IPS-18c (cell line): ENCODE measurements around the gene JAKMIP2.

Experiments used
- H3K4me3 ChIP-seq: 2 replicates; pipeline ENCODE4 v1.7.0; 2013; ENCODE audit warnings: low read depth, mild to moderate bottlenecking, low read length, moderate library complexity; ENCODE audit not compliant: insufficient read depth
- H3K9me3 ChIP-seq: one replicate; pipeline ENCODE4 v1.6.1; 2013; ENCODE audit warnings: mild to moderate bottlenecking, low read length, moderate library complexity; ENCODE audit not compliant: control insufficient read depth, insufficient read depth

Gene JAKMIP2

DNA sequence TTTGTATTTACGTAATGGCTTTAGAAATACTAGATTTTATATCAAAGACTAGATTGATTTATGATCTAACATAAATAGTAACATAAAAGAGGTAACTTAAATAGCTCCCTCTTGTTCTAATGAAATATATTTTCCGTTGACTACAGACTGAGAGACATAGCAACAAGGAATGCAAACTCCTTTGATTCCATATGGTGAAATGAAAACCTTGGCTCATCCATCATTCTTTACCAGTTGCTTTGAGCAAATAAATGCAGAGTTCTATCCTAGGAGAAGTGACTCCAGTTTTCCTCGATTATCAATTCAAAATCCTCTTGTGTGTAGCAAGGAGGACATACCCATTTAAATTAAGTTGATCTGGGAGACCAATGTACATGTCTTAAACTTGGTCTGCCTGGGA, 18.0 kb upstream of the JAKMIP2 start:
- Histone ChIP-seq H3K4me3 (no peak overlapping the region), H3K9me3 (no peaks in the 10 kb centered on the region)

DNA sequence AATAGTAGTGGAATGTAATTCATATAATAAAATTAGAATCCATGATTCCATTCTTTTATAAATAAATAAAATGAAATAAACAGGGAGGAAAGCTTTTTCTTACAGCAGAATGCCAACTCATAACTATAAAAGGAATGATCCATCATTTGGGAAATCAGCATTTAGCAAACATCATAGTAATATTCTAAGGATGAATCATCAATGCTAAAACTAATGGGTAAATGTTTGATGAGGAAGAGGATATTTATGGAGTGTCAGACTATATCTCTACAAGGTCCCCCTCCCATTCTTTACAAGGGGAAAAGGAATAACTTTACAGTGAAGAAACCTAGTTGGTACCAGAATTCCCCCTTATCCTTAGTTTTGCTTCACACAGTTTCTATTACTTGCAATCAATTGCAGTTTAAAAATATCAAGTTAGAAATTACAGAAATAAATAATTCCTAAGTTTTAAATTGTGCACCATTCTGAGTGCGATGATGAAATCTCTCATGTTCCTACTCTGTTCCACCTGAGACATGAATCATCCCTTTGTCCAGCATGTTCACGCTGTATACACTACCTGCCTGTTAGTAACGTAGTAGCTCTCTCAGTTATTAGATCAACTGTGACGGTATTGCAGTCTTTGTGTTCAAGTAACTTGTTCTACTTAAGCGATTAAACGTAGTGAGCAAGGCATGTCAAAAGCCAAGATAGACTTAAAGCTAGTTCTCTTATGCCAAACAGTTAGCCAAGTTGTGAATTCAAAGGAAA, 14.2 kb upstream of the JAKMIP2 start:
- H3K9me3 ChIP-seq: no peaks in the 10 kb centered on the region
- H3K4me3 ChIP-seq: no peak overlapping the region

DNA sequence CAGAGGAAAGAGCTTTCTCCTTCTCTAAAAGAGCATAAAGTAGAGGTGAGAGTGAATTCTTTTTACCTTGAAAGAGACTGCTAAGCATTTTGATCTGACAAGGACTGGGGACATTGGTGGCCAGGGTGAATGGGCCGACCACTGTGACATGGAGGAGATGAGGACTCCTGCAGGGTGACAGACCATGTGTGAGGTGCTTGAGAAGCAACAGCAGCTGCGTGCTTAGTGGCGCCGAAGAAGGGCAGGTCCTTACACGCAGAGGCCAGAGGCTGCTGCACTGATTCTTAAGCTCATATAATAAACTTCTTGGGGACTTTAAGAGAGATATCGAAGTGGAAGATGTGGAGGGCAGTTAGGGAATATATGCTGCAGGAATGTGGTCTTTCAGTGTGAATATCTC, 8.7 kb upstream of the JAKMIP2 start:
- H3K9me3 ChIP-seq: no peaks in the 10 kb centered on the region
- H3K4me3 ChIP-seq: no peak overlapping the region

DNA sequence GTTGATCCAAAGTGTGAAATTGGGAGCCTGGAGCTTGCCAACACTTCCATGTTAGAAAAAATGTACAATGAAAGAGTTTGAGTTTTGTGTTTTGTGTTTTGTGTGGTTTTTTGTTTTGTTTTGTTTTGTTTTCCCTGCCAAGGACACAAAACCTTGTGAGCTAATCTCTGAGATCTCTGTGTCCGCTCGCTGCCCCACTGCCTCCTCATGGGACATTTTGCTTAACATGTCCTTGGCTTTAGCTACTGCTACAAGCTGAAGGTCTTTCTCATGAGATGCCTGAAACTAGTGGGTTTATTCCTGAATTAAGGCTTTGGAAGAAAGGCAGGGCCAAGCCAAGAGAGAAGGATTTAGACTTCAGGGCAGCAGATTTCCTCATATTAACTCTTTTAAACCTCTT, 7.3 kb upstream of the JAKMIP2 start:
- no peaks in the 10 kb centered on the region for H3K9me3 ChIP-seq

DNA sequence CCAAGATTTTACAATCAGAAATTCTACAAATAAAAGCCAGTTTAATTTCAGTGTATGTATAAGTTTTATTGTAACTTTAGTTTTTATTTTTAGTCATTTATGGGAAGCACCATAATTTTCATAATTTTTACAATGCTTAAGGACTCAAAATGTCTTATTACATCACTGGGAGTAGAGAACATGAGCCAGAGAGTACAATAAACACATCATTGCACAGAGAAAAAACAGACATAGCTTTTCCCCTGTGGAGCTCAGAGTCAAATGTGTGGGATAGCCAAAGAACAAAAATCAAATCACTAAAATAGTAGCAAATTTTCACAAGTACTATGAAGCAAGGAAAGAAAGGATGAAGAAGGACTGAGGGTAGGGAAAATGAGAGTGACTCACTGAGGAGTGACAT, 5.5 kb upstream of the JAKMIP2 start:
- H3K9me3 ChIP-seq: no peaks in the 10 kb centered on the region
- no peak overlapping the region for H3K4me3 ChIP-seq

More for the DNA sequence above, 7.3 kb upstream of the JAKMIP2 start:
- no peak overlapping the region for H3K4me3 ChIP-seq

DNA sequence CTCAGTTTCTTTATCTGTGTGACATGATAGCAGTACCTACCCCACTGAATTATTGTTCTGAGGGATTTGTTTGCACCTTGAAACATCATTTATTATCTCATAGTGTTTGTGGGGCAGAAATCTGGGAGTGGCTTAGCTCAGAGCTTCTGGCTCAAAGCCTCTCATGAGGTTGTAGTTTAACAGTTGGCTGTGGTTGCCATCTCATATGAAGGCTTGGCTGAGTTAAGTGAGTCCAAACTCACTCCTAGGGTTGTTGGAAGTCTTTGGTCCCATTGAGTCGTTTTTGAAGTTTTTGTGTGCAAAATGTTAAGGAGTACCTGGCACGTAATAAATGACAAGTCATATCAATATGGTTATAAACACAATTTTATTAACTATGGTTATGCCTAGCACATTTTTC, 3.6 kb upstream of the JAKMIP2 start:
- no peak overlapping the region for H3K4me3 ChIP-seq
- no peaks in the 10 kb centered on the region for H3K9me3 ChIP-seq

DNA sequence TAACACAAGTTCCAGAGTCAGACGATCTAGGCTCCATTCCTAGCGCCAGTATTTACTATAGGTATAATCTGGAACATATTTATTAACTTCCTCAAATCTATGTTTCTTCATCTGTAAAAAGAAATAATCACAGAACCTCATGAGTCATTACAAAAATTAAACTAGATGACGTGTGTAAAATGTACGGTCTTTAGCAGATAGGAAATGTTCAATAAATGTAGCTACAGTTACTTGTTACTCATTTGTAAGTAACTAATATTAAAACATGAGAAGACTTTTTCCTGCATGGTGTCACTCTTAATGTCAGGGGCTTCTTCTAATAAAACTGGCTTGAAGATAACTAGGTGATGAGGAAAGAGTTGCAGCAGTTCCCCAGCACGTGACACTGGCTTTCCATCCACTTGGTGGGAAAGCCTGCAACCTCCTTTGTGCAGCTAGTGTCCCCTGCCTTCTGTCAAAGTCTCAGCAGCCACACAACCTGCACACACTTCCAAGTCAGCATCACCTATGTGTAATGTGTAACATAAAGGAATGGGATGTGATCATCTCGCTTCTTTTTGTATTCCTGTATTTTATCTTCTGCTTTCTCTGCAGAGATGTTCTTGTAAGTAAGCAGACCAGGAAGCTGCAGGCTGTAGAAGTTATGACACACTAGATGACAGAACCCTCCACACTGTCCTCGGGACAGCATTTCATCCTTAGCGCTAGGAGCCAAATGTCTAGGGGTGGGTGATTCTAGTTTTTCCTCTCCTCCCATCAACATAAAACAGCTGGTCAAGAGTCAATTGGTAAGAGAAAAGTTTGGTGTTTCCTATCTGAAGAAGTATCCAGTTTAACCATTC, 1.8 kb upstream of the JAKMIP2 start:
- no peaks in the 10 kb centered on the region for H3K9me3 ChIP-seq
- no peak overlapping the region for H3K4me3 ChIP-seq

DNA sequence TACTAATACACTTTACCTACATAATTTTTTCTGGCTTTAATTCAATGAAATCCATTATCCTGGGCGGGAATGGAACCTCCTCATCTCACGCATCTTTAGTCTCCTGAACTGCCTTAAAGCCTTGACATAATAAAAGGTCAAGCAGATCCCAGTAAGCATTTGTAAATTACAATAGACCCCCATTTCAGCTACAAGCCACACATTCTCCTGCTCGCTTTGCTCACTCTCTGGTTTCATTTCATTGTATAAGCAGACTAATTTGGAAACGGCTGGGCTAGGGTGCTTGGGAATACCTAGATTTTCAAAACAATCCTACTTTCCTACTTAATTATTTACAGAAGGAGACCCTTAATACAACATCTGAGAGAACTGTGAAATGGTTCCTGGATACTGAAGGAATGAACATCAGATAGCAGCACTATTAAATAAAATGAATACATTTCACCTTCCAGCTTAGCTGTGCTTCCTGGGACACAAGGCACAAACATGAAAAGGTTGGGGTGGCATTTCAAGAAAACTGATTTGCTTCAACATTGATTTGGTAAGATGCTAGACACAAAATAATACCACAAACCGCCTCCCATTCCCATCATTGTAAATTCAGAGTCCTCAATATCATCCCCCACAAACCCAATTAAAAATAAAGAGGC, 1.5 kb downstream of the JAKMIP2 start:
- no peaks in the 10 kb centered on the region for H3K9me3 ChIP-seq
- H3K4me3 ChIP-seq: peak overlapping the region; percentile 34; the same call in 1 of the 2 replicates

DNA sequence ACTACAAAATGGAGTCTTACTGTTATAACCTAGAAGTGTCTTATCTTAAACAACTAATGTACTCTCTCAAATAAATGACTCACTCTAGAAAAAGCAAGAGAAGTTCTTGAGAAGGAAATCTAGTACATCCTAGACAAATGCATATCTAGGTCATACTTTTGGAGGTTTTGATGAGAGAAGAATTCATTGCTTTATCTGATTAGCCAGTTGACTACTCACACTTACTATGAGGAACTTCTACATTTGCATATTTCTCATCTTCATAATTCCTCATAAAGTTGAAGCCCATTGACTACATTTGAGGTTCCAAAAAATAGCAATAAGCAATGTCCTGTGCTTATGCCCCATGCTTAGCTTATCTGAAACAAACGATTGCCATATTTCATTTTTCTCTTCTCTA, 2.8 kb downstream of the JAKMIP2 start:
- no peak overlapping the region for H3K4me3 ChIP-seq
- H3K9me3 ChIP-seq: no peaks in the 10 kb centered on the region

DNA sequence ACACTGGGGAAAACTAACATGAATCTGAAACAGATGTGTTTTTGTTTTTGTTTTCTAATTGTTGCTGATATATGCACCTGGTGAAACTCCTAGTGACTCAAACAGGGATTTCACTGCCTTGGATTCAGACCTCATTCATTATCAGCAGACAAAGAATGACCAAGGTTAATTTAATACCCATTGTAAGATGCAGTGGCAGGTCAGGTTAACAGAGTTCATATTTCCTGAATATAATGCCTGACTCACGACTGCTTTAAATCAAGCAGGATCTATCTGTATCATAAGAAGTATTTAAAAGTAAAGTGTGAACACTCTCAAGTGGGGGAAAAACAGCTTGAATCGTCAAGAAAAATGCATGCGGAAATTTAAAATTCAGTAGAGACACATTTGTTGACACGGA, 5.5 kb downstream of the JAKMIP2 start:
- no peak overlapping the region for H3K4me3 ChIP-seq
- no peaks in the 10 kb centered on the region for H3K9me3 ChIP-seq

DNA sequence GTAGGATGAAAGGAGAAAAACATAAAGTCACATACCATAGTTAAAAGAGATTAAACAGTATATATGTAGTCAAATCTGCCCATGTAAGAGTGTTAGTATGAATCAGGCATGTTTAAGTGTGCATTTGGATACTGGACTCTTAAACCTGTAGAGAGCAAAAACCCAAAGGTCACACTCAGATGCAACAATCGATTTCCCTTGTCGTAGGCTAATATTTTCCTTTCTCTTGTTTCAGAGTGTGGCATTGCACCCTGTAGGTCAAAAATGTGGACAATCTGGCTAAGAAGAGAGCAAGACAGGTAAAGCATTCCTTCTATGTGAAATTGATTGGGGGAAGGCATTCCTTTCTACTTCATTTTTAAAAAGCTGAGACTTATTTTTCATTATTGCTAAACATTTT, 8.9 kb downstream of the JAKMIP2 start:
- Histone ChIP-seq H3K4me3 (no peak overlapping the region), H3K9me3 (no peaks in the 10 kb centered on the region)

DNA sequence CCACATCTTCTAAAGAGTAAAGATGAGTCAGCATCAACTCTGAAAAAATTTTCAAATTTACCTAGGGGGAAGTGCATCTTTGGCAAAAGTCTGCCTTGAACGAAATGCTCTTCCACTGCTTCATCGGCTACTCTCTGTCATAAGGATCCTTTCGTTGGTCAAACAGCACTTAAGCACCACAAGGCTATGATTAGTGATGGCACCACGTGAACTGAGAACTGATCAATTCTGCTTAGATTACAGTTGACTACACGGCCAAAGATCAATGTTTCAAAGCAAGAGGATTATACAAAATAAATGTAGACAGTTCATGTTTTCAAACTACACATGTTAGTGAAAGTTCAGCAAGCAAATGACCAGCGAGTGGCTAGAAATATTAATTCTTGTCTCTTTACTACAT, 9.4 kb downstream of the JAKMIP2 start:
- Histone ChIP-seq H3K9me3 (no peaks in the 10 kb centered on the region), H3K4me3 (no peak overlapping the region)

DNA sequence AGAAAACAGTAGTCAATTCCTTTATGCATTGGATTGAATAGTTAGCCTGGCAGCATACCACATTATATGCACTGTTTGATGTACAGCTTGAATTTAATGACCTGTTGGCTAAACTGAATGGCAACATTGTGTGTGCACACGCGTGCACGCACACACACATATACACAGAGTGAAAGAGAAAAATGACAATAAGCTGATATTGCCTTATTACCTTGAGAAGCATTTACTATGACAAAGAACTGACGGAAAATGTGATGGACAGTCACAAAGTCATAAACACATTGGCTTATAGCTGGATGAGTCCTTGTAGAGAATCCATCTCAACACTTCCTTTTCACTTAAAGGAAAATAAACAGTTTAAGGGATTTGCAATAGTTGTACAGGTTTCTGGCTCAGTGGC, 15.5 kb downstream of the JAKMIP2 start:
- Histone ChIP-seq H3K4me3 (no peak overlapping the region), H3K9me3 (no peaks in the 10 kb centered on the region)

DNA sequence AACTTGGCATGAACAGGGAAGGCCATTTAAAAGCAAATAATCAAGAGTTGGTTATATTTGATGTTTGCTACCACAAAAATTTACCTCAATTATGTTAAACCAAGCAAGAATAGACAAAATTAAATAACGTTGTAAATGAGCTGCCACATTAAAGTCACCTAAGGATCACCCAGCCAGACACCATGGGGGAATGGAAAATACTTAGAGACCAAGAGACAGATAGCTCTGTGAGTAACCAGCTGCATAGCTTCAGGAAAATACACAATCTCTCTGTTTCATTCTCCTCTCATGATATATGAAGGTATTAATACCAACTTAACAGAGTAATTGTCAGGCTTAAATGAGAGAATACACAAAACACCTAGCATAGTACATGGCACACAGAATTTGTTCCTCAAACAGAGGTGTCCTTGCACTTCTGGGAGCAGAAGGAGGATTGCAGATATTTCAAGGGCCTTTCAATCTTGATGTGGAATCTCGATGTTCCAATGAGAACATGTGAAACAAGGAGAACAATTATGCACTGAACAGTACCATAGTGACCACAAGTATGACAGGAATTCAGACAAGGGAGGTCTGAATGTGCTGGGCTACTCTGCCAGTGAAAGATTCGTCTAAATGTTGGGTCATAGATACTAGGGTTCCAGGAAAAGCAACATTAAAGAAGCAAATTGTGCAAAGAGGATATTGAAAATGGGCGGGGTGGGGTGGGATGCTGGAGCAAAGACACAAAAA, 18.6 kb downstream of the JAKMIP2 start:
- Histone ChIP-seq H3K9me3 (no peaks in the 10 kb centered on the region), H3K4me3 (no peak overlapping the region)

DNA sequence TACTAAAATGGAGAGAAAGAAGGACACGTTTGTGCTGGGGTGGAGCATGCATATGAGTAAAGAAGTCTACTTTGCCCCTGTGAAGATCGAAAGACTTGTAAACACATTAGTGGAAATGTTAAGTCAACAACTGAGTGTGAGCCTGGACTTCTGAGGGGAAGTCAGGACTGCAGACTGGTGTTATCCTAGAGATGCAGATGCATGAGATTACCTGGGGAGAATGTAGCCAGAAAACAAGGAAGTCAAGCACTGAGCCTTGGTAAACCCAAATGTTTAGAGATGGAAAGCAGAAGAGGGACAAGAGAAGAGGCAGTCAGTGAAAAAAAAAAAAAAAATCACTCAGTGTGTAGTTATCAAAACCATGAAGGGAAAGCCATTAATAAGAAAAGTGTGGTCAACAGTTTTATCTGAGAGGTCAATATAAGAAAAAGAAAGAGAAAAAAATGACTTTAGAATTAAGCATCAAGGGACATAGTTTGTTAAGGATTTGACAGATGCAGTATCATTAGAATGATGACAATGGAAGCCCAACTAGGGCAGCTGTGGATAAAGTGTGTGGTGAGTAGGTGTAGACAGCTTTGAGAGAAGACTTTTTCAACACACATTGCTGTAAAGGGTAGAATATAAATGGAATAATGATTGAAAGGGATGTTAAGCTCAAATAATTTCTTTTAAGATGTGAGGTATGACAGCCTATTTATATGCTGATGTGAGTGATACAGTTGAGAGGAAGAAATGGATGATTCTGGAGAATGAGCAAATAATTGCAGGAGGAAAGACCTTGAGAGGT, 22.2 kb downstream of the JAKMIP2 start:
- no peaks in the 10 kb centered on the region for H3K9me3 ChIP-seq
- H3K4me3 ChIP-seq: no peak overlapping the region

DNA sequence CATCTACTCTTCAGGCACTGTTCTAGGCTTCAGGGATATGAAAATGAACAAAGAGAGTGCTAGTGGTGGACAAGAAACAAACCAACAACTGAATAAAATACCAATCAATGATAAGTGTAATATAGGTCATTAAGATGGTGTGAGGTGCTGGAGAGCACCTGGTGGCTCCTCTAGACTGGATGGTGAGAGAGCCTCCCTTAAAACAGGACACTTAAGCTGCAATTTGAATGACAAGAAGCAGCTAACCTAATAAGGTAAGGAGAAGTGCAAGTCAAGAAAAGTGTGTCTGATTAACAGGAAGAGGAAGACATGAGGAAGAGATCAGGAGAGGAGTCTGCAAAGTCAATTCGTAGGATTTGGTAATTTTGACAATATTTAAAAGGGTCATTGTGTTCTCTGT, 23.1 kb downstream of the JAKMIP2 start:
- no peak overlapping the region for H3K4me3 ChIP-seq
- no peaks in the 10 kb centered on the region for H3K9me3 ChIP-seq

DNA sequence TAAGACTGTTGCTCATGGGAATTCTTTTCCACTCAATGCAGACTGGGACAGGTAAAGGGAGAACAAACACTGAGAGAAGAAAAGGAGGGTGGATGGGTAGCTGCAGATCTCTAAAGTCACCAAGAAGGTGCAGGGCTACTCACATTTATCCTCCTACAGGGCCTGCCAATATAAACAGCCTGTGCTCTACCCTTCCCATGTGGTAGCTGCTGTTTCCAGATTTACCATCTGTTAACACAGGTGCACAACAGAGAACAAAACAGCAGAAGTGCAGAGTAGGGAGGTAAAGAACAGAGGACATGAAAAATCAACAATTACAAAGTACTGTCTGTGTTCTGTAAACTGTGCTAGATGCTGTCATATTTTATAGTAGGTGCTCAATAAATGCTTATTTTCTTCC, 26.0 kb downstream of the JAKMIP2 start:
- no peaks in the 10 kb centered on the region for H3K9me3 ChIP-seq

More for the DNA sequence above, 26.0 kb downstream of the JAKMIP2 start:
- H3K4me3 ChIP-seq: no peak overlapping the region
